GM12873 (cell line): ENCODE measurements around the gene GRPEL2.

Experiments used
- CTCF ChIP-seq: IDR thresholded peaks from 2 replicates; pipeline ENCODE4 v1.5.1; 2012; ENCODE audit warnings: low read depth, mild to moderate bottlenecking, moderate library complexity, low read length, control low read depth; ENCODE audit not compliant: insufficient read depth; ENCODE audit errors: missing control alignments

The GRPEL2 gene

GRCh38 chr5:149301049-149301743, 44.1 kb upstream of the GRPEL2 start:
- no peak for TF ChIP-seq CTCF

- TF ChIP-seq CTCF = no peak
Measured at GRCh38 chr5:149301744-149302380, 43.4 kb upstream of the GRPEL2 start.

- TF ChIP-seq CTCF = no peak
Measured at GRCh38 chr5:149302641-149303040, 42.7 kb upstream of the GRPEL2 start.

GRCh38 chr5:149303210-149303609, 42.1 kb upstream of the GRPEL2 start:
- TF ChIP-seq CTCF = no peak

- no peak for TF ChIP-seq CTCF
Measured at GRCh38 chr5:149304195-149305078, 40.9 kb upstream of the GRPEL2 start.

GRCh38 chr5:149309354-149309753, 35.9 kb upstream of the GRPEL2 start:
- TF ChIP-seq CTCF = no peak

- TF ChIP-seq CTCF = no peak
Measured at GRCh38 chr5:149310488-149310887, 34.8 kb upstream of the GRPEL2 start.
